H4 (cell line): ENCODE measurements around the gene GIMAP8. TPM values are rescaled to one million over a fixed set of nuclear protein-coding genes. Genes with fewer than 3 reads are reported as not detected.
"Not testable (repeated sequence)": the region's sequence is repeated elsewhere in the genome, so short reads cannot be mapped to it uniquely, and the experiment has no call there.

Experiments used
- DNase-seq: peaks from one replicate; pipeline ENCODE4 v3.0.0-alpha.2; 2015; ENCODE audit warnings: low spot score
- total RNA-seq: library from RNA; depleted of rRNA; stranded (reverse); fragments of >200 nt; shearing (Covaris generic); gene quantifications from 2 replicates; pipeline ENCODE4 v1.2.3, GENCODE V29; 2014; rRNA removed

Gene GIMAP8
- total RNA-seq, 1 experiment from 2014 or later = not detected

- no peak for DNase-seq
Measured at GRCh38 chr7:150514748-150515222, 64.4 kb downstream of the GIMAP8 start, which contains the start of gene GIMAP7. GIMAP7 (plus strand) TSS chr7:150514872; CDS start chr7:150519975, 5,103 bp downstream.

- no peak for DNase-seq
Measured at GRCh38 chr7:150515248-150516147, 65.1 kb downstream of the GIMAP8 start.

GRCh38 chr7:150516956-150517745 is 66.7 kb downstream of the GIMAP8 start:
- no peak for DNase-seq

- no peak for DNase-seq
Measured at GRCh38 chr7:150519310-150519709, 68.9 kb downstream of the GIMAP8 start.

- no peak for DNase-seq
Measured at GRCh38 chr7:150520145-150520544, 69.7 kb downstream of the GIMAP8 start.

GRCh38 chr7:150522931-150523330 is 72.5 kb downstream of the GIMAP8 start:
- not testable (repeated sequence) for DNase-seq

GRCh38 chr7:150524018-150524417 is 73.6 kb downstream of the GIMAP8 start:
- no peak for DNase-seq

Other genes with a start within 250 kb of the GIMAP8 start
- not detected in 2 replicates for gene LRRC61, start 127.3 kb upstream of the GIMAP8 start, total RNA-seq
- 0.23 TPM in 1 of 2 replicates, not detected in the other for gene ACTR3C, start 127.1 kb upstream of the GIMAP8 start, total RNA-seq
- not detected in 2 replicates for gene RARRES2, start 109.0 kb upstream of the GIMAP8 start, total RNA-seq
- gene REPIN1, start 81.8 kb upstream of the GIMAP8 start, total RNA-seq = 40.4 and 48.3 TPM in 2 replicates
- gene ZNF775, start 71.3 kb upstream of the GIMAP8 start, total RNA-seq = 0.56 and 0.90 TPM in 2 replicates
- gene GIMAP7, start 64.2 kb downstream of the GIMAP8 start, total RNA-seq = not detected in 2 replicates
- 0.12 TPM in 1 of 2 replicates, not detected in the other for gene GIMAP4, start 116.8 kb downstream of the GIMAP8 start, total RNA-seq
- gene GIMAP6, start 181.8 kb downstream of the GIMAP8 start, total RNA-seq = 0.41 and 0.56 TPM in 2 replicates
- 19.7 and 22.0 TPM in 2 replicates for gene GIMAP2, start 235.1 kb downstream of the GIMAP8 start, total RNA-seq